Fibroblast of gingiva (primary cell): ENCODE results near the gene IQGAP2.

ENCODE experiments used
- DNase-seq: peaks from one replicate; pipeline ENCODE4 v3.0.0-alpha.2; 2011; ENCODE audit warnings: low read depth

The IQGAP2 gene

DNA sequence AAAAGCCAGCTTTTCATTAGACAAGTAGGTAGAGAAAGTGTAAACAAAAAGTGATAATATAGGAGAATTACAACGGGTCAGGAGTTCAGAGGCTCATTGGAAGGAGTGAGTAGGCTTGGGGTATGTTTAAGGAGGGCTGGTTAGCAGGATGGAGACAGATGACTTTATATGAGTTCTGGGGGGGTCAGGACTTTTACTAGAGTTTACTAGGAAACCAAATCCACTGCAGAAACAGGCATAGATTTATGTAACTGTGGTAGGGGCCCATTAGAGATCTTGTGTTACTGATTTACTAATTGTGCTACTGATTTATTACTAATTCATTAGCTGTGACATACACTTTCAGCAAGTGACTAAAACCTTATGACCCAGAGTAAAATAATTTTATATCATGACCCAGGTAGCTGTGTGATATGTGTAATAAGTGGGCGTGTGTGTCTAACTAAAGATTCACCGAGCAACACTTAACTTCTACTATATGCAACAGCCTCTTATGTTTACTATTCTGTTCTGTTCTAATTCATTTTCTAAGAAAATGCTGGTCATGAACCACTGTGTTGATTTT is 73.5 kb downstream of the IQGAP2 start:
- DNase-seq: no peak

DNA sequence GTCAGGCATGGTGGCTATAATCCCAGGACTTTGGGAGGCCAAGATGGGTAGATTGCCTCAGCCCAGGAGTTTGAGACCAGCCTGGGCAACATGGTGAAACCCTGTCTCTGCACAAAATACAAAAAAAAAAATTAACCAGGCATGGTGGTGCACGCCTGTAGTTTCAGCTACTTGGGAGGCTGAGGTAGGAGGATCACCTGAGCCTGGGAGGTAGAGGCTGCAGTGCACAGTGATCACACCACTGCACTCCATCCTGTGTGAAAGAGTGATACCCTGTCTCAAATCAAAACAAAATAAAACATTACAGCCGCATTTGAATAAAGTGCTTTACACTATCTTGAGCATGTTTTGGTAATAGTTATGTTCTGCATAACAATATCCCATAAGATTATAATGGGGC is 74.0 kb downstream of the IQGAP2 start:
- no peak for DNase-seq

DNA sequence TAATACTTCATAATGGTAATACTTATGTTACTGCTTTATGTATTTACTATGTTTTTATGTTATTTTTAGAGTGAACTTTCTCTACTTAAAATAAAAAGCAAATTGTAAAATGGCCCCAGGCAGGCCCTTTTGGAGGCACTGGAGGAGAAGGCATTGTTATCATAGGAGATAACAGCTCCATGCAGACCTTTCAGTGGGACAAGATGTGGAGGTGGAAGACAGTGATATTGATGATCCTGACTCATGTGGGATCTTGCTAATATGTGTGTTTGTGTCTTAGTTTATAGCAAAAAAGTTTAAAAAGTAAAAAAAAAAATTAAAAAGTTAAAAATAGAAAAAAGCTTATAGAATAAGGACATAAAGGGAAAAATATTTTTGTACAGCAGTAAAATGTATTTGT is 74.5 kb downstream of the IQGAP2 start:
- no peak for DNase-seq

DNA sequence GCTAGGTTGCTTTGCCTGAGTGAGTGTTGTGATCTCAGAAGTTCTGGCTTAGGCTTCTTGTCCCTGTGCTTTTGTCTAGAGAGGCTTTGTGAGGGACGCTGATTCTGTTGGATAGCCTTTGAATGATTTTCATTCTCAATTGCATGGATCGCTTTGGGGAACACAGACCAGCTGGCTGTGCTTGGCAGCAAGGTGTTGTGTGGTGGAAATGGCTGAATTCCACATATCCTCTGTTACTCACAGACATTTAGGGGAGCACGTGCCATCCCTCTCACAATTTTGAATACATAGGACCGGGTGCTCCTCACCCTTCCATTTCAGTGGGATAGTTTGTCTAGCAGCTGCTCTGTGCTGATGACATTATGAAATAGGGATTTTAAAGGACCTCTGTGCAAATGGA is 76.2 kb downstream of the IQGAP2 start:
- no peak for DNase-seq

DNA sequence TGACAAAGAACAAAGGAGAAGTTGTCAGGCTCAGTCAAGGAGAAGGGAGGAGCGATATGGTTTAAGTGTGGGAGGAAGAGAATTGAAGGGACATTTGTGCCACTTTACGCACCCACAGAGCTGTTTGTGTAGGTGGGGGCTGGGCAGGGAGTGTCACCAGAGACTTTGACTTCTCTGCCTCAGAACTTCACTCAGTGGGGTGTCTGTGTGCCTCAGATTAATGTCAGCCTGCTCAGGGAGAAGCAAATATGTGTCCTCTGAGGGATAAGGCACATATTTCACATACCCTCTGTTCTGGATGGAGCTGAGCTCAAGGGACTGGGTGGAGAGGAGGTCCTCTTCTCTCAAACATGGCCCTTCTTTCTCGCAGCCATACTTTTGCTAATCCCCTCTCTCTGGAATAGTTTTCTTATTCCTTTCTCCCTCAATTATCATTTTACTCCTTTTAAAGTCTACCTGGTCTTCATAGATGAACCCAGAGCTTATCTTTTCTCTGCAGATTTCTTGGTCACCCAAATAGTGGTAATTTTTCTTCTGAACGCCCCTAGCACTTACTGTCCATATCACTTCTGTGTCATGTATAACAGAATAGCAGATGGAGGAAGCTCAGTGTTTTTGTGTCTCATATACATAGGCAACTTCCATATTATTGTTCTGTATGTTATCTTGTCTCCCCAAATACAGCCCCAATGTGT is 77.0 kb downstream of the IQGAP2 start:
- DNase-seq: no peak

DNA sequence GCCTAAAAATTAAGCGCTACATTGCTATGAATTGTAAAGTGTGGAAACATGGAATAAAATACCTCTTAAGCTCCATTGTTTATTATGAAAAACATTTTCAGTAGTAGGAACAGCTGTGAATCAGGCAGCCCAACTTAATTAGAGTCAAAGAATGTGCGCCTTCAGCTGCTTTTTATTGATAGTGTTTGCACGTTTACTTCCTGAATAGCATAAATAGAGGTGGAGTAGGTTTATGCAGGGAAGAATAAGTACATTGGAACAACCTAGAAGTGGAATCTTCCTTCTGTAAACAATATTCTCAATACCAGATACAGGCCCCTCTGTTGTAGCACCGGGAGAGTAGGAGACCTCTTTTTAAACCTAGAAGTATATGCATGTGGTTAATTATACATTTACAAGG is 79.9 kb downstream of the IQGAP2 start:
- DNase-seq: no peak

DNA sequence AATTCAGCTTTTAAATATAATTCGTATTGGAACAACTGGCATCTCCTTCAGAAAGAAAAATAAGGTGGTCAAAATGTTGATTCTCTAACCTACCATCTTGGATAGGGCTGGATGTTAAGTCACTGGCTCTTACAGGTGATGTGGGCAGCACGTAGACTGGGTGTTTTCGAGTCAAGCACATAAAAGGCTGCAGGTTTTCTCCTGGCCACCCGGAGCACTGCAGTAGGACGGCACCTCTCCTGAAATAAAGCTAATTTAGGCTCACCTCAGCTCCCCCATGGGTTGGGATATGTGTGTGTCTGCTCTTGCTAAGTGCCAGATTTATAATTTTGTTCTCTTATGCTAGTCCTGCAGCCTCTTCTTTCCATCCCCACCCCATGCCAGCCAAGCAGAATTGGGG is 80.3 kb downstream of the IQGAP2 start:
- no peak for DNase-seq

DNA sequence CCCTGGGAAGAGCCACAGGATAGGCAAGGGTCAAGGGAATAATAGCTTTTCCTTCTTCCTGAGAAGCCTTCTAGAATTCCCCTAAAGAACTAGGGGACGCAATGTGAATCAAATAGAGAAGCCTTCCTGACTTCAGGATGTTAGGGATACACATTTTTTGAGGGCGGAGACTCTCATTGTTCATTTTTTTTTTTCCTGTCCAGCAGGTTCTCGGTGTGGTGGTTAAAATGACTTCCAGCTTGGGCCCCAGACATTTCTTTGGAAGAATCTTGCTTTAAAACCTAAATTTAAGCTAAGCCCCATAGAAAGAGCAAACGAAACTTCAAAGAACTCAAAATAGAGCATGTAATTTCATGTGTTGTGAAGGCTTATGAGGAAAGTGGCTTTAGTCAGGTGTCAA is 80.8 kb downstream of the IQGAP2 start:
- DNase-seq: no peak

DNA sequence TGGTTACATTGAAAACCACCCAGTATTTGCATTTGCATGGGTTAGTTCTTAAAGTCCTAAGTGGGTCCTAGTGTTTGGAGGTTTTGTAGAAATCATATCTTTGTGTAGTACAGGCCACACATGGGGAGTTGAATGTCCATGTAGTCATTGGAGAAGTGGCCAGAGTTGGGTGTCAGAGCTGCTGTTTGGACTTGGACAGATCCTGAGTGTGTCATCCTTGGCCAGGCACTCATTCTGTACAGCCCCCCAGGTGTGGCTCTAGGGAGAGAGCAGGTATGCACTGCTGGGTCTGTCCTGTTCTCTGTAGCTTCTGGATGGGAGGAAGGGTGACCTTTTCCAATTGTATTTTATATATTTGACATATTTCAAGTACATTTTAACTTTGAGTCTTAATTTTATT is 82.4 kb downstream of the IQGAP2 start:
- no peak for DNase-seq

DNA sequence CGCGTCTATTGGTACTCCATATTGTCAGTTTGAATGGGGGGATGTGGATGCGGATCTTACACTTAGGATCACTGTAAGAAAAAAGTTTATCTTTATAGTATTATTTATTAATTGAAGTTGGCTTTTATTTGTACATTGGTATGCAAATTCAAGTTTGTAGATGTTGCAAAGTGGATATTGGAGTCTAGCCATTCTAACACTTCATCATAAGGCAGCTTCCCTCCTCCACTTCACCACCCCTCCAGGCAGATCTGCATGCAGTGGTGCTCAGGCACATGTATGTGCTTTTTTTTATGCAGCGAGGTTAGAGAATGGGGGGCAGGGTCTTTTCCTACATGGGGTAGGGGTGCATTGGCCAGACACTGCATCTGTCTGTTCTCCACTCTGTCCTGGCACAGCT is 84.3 kb downstream of the IQGAP2 start:
- DNase-seq: no peak

DNA sequence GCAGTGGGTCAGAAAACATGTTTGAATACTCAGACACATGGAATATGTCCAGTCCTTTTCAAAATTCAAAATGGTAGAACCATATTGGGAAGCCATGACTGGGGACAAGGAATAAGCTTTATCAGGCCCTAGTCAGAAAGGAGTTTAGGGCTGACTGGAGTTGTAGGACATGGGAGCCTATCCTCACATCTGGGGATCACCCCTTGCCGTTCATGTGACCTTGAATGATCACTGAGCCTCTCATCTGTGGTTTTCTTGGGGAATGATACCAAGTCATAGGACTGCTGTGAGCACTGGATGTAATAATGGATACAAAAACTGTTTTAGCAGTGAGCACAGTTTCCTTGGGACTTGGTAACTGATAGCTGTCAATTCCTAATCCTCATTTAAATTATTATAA is 84.7 kb downstream of the IQGAP2 start:
- no peak for DNase-seq

DNA sequence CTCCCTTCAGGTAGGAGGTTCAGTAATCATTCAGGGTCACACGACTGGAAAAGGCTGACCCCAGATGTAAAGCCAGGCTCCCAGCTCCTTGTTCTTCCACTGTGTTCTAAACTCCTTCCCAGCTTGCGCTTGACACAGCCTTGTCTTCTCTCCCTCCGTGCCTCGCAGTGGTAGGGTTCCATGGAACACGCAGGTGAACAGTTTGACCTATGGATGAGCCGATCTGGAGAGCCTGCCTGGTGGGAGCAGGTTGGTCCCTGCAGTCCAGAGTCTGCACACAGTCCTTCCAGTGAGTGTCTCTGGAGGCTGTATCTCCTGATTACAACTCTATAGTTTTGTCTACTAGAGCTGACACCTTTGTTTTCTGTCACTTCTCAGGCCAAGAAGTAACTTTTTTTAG is 85.9 kb downstream of the IQGAP2 start:
- no peak for DNase-seq

DNA sequence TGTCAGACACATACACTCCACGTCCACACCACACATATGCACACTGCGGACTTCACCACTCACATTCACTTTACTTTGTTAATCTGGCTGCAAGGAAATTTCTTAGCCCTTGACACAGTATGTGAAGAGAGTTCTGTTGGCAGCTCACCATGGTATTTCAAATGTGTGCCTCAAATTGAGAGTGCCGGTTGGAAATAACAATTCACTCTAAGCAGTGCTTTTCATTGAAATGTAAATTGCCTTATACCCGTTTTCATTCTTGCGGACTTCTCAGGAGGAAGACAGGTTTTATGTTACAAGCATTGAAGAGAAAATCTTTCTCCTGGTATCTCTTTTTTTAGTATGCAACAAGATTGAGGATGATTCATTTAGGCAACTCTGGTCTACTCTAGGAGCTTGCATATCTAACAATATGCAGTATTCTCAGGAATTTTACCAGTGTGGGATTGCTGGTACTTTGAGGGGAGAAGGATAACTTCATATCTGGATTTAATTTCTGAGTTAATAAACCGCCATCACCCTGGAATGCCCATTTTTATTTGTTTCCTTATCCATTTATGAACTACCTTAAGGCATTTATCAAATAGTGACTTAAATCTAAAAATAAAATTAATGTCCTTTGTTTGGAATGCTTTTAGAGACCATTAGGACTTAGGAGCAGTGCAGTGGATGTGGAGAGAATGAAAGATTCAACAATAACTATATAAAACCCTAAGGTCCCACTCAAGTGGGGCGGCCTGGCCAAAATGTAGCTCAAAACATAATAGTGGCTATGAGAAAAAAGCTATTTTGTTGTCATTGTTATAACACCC is 87.0 kb downstream of the IQGAP2 start:
- DNase-seq: no peak

DNA sequence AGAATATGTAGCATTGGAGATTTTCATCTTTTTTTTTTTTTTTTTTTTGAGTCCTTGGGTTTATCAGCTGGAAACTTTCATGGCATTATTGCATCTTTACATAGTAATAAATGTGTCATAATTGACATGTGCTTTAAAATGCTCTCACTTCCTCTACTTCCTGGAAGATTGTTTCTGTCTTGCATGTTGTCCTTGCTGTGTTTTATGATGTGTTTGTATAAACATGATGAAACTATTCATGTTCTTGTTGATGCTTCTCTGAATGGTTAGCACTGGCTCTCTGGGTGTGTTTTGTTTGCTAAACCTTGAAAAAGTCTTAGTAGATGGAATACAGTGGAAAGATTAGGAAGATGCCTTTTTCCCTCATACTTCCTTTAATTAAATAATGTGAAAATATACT is 87.9 kb downstream of the IQGAP2 start:
- no peak for DNase-seq

DNA sequence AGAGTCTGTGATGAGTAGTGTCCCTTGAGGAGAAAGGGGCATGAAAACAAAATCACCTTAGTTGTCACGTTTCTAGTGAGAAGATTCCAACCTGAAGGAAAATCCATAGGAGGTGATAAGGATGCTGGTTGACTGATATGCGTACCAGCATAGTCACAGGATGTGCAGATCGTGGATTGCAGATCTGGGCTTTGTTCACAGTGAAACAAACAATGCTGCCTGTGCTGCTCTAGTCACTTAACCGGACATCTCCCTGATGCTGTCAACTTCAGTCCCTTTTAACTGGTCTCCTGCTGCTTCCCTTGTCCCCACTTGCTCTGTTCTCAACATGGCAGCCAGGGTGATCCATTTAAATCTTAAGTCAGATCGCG is 89.7 kb downstream of the IQGAP2 start:
- DNase-seq: no peak

DNA sequence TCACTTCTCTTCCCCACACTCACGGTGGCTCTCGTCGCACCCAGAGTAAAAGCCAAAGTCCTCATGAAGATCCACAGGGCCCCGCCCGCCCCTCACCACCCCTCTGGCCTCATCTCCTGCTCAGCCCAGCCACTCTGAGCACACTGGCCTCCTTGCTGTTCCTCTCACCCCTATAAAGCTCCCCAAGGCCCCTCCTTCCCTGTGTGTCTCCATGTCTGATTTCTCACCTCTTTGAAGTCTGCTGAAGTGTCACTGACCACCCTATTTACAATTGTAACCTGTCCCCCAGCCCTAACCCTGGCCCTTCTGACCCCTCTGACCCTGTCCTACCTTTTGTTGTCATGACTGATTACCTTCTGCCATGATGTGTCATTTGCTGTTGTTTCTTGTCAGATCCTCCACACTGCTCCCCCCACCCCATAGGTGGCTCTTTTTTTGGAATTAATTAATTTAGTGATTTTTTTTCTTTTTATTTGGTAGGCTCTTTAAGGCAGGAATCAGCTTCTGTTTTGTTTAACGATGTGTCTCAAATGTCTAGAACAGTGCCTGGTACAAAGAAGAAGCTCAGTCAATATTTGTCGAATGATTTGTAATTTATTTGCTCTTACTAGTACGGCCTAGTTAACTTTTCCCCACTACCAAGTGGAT is 90.2 kb downstream of the IQGAP2 start:
- no peak for DNase-seq

DNA sequence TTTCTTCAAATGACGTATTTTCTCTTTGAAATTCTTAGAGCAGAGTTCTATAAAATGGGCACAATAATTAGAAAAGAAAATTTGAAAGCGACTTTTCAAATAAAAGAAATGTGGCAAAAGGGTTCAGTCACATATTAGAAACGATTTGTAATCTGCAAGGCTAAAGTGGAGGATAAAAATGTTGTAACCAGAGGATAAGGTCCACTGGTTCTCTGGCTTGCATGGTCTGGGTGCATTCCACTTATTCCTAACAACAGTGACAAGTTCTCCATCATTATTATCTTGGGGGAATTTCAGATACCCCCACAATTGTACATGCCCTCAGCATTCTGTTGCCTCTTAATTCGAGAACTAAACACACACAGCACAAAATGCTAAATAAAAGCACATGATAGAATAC is 91.1 kb downstream of the IQGAP2 start:
- DNase-seq: no peak

DNA sequence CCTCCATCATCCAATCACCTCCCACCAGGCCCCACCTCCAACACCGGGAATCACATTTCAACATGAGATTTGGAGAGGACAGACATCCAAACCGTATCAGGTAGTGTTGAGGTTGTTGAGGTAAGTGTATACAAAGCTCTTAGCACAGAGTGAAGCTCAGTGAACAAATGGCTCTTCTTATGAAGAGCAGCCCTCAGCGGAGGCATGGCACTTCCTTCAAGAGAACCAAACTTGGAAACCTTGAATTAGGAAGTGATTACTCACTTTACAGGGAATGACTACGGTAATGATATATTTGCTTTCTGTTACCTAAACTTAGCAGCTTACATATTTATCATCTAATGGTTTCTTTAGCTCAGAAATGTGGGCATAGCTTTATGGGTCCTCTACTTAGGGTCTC is 92.8 kb downstream of the IQGAP2 start:
- DNase-seq: no peak

DNA sequence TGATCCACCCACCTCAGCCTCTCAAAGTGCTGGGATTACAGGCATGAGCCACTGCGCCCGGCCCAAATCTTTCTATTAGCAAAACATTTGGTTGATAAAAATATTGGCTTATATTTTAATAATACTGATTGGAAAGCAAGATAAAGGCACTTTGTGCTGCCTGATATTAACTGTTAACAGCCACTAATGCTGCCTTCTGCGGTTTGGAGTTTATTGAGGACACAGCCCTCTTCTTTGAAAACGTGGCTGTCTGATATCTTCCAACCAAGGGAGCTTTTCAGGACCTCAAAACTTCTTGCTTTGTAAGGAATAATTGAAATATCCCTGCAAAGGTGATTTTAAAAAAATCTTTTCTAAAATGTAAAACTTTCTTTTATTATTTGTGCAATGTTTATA is 94.0 kb downstream of the IQGAP2 start:
- no peak for DNase-seq

DNA sequence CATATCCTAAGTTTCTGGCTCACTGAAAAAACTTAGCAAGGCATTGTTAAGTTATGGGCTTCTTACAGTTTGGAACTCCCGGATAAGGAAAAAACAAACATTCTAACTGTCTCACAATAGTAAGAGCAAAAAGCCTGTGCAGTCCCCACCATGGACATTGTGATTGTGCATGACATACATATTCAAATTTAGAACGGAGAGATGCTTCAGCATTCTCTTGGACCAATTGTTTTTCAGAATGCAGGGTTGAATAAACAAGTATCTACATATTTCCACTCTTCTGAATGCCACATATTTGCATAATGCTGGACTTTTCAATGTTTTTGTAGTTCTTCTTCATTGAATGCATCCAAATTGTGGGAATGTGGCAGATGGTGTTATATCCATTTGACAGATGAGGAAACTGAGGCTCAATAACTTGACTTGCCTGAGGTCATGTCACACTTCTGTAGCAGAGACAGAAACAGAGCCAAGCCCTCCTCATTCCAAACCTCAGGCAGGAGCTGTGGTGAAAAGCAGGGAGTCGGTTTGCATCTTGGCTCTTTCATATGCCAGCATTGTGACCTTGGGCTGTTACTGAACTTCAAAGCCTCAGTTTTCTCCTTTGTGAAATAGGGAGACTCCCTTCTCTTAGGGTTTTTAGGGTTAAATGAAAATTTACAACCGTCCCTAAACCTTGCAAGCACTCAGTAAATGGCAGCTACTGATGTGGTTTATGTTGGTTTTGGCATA is 95.1 kb downstream of the IQGAP2 start:
- no peak for DNase-seq

DNA sequence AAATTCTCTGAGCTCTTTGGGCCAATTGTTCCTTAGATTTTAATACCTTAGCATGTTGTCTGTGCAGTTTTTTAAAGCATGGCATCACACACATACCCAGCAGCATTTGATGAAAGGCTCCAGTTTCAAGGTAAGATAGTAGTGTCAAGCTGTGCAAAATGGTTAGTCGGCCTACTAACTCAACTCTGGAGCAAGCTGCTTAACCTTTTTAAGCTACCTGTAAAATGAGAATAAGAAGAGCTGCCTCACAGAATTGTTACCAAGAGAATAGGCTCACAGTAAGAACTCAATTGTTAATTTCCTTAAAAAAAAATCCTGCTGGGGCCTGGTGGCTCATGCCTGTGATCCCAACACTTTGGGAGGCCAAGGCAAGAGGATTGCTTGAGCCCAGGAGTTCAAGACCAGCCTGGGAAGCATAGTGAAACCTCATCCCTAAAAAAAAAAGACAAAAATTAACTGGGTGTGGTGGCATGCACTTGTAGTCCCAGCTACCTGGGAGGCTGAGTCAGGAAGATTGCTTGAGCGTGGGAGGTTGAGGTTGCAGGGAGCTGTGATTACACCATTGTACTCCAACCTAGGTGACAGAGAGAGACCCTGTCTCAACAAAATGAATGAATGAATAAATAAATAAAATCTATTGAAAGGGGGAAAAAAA is 96.5 kb downstream of the IQGAP2 start:
- no peak for DNase-seq
